Mesenchymal stem cell (in vitro differentiated cells and primary cell): ENCODE measurements around the gene TBC1D21.
A peak's percentile ranks its signal among the peaks of the same experiment; 100 is the strongest.

ENCODE experiments used
- DNase-seq: peaks from one replicate; pipeline ENCODE4 v3.0.0-alpha.2; 2013
- H2AFZ ChIP-seq: one replicate; pipeline ENCODE4 v1.6.1; 2013; ENCODE audit warnings: low read depth, mild to moderate bottlenecking, control low read depth, inconsistent platforms, low read length, moderate library complexity
- H2AK5ac ChIP-seq: 2 replicates; pipeline ENCODE4 v1.6.1; 2013; ENCODE audit warnings: low read length, moderate library complexity, mild to moderate bottlenecking, inconsistent platforms; ENCODE audit not compliant: severe bottlenecking
- H2BK120ac ChIP-seq: one replicate; pipeline ENCODE4 v1.6.1; 2013; ENCODE audit warnings: low read depth, mild to moderate bottlenecking, inconsistent platforms, low read length, moderate library complexity
- H2BK12ac ChIP-seq, 2 experiments: one replicate each; pipeline ENCODE4 v1.6.1; 2013; ENCODE audit warnings: inconsistent platforms in 2 of 2, low read length in 2 of 2, mild to moderate bottlenecking in 2 of 2, moderate library complexity in 2 of 2, control low read depth in 1 of 2
- H2BK15ac ChIP-seq: one replicate; pipeline ENCODE4 v1.6.1; 2013; ENCODE audit warnings: mild to moderate bottlenecking, low read depth, inconsistent platforms; ENCODE audit not compliant: poor library complexity, severe bottlenecking
- H2BK5ac ChIP-seq: 2 replicates; pipeline ENCODE4 v1.6.1; 2013; ENCODE audit warnings: low read depth, mild to moderate bottlenecking, low read length, control low read depth, inconsistent platforms; ENCODE audit not compliant: poor library complexity, severe bottlenecking
- H3K14ac ChIP-seq, 2 experiments: one replicate each; pipeline ENCODE4 v1.6.1; 2013; ENCODE audit warnings: inconsistent platforms in 2 of 2, low read length in 2 of 2, control low read depth in 1 of 2, mild to moderate bottlenecking in 1 of 2, moderate library complexity in 1 of 2
- H3K18ac ChIP-seq, 2 experiments: one replicate each; pipeline ENCODE4 v1.6.1; 2013; ENCODE audit warnings: inconsistent platforms in 2 of 2, low read length in 2 of 2, control low read depth in 1 of 2, low read depth in 1 of 2, mild to moderate bottlenecking in 1 of 2
- H3K23ac ChIP-seq, 2 experiments: one replicate each; pipeline ENCODE4 v1.6.1; 2013; ENCODE audit warnings: inconsistent platforms in 2 of 2, low read length in 2 of 2, mild to moderate bottlenecking in 2 of 2, moderate library complexity in 2 of 2, control low read depth in 1 of 2
- H3K27ac ChIP-seq: 2 replicates; pipeline ENCODE4 v1.5.1; 2013; ENCODE audit warnings: mild to moderate bottlenecking, moderate library complexity, low read length, control low read depth, inconsistent platforms; ENCODE audit not compliant: poor library complexity, severe bottlenecking
- H3K27me3 ChIP-seq, 2 experiments: 2 replicates each; pipeline versions ENCODE4 v1.6.1 to v1.7.0; 2013; ENCODE audit warnings: low read length in 2 of 2, mild to moderate bottlenecking in 2 of 2, moderate library complexity in 2 of 2, control low read depth in 1 of 2, inconsistent platforms in 1 of 2; ENCODE audit not compliant: control insufficient read depth in 1 of 2, insufficient read depth in 1 of 2
- H3K36me3 ChIP-seq, 2 experiments: 2 replicates each; pipeline versions ENCODE4 v1.6.1 to v1.7.0; 2013; ENCODE audit warnings: low read length in 2 of 2, control low read depth in 1 of 2, inconsistent platforms in 1 of 2, low read depth in 1 of 2, mild to moderate bottlenecking in 1 of 2; ENCODE audit not compliant: insufficient read depth in 2 of 2, control insufficient read depth in 1 of 2
- H3K4ac ChIP-seq, 2 experiments: one replicate each; pipeline ENCODE4 v1.6.1; 2013; ENCODE audit warnings: inconsistent platforms in 2 of 2, low read length in 2 of 2, mild to moderate bottlenecking in 2 of 2, moderate library complexity in 2 of 2, control low read depth in 1 of 2, low read depth in 1 of 2
- H3K4me1 ChIP-seq: 2 replicates; pipeline ENCODE4 v1.6.1; 2013; ENCODE audit warnings: low read depth, low read length, control low read depth; ENCODE audit not compliant: control insufficient read depth, insufficient read depth
- H3K4me2 ChIP-seq: 2 replicates; pipeline ENCODE4 v1.6.1; 2013; ENCODE audit warnings: low read length, mild to moderate bottlenecking, inconsistent platforms; ENCODE audit not compliant: poor library complexity, severe bottlenecking
- H3K4me3 ChIP-seq, 2 experiments: 2 replicates each; pipeline versions ENCODE4 v1.5.1 to v1.7.0; 2013; ENCODE audit warnings: low read length in 2 of 2, mild to moderate bottlenecking in 2 of 2, control low read depth in 1 of 2, low read depth in 1 of 2; ENCODE audit not compliant: insufficient read depth in 1 of 2
- H3K79me1 ChIP-seq: replicated peaks from 2 replicates; pipeline ENCODE4 v1.6.1; 2013; ENCODE audit warnings: mild to moderate bottlenecking, control low read depth, low read length, inconsistent platforms; ENCODE audit not compliant: poor library complexity, severe bottlenecking
- H3K9ac ChIP-seq: 2 replicates; pipeline ENCODE4 v1.7.0; 2013; ENCODE audit warnings: mild to moderate bottlenecking, low read length, moderate library complexity
- H3K9me3 ChIP-seq: 2 replicates; pipeline ENCODE4 v1.7.0; 2013; ENCODE audit warnings: mild to moderate bottlenecking, low read length; ENCODE audit not compliant: control insufficient read depth
- H4K8ac ChIP-seq: one replicate; pipeline ENCODE4 v1.6.1; 2013; ENCODE audit warnings: inconsistent platforms, mild to moderate bottlenecking, low read length, moderate library complexity
- H4K91ac ChIP-seq: one replicate; pipeline ENCODE4 v1.6.1; 2013; ENCODE audit warnings: mild to moderate bottlenecking, low read length, inconsistent platforms
- WGBS: methylation state at CpG from one replicate; pipeline ENCODE4 v1.1.7; 2013; ENCODE audit warnings: mixed read lengths; 5-methylcytosine and 5-hydroxymethylcytosine counted together

The TBC1D21 gene

GRCh38 chr15:73909651-73910050 is 36.3 kb downstream of the TBC1D21 start:
- WGBS = 91% methylated on average over 2 of the region's 2 CpGs
- no peak for DNase-seq
- no peak overlapping the region for H2BK15ac ChIP-seq

GRCh38 chr15:73910522-73911303 is 37.3 kb downstream of the TBC1D21 start:
- no peak overlapping the region for H2BK120ac ChIP-seq
- 73% methylated on average over 5 of the region's 7 CpGs for WGBS
- no peak overlapping the region for H4K8ac ChIP-seq
- H2AFZ ChIP-seq = no peak overlapping the region
- H3K4me1 ChIP-seq = peaks cover 4% of the 10 kb centered on the region
- H2BK5ac ChIP-seq = no peak overlapping the region
- H3K14ac ChIP-seq = no peak overlapping the region
- H3K23ac ChIP-seq = peak overlapping the region in 1 of 2 experiments; percentile 51
- H3K9ac ChIP-seq = no peak overlapping the region
- H2AK5ac ChIP-seq = no peak overlapping the region
- H3K27ac ChIP-seq = no peak overlapping the region
- H3K4ac ChIP-seq = no peak overlapping the region
- no peak overlapping the region for H3K4me3 ChIP-seq
- H3K4me2 ChIP-seq = no peak overlapping the region
- H3K36me3 ChIP-seq = peaks cover 11 to 21% of the 10 kb centered on the region in 2 experiments
- H3K9me3 ChIP-seq = no peaks in the 10 kb centered on the region
- H3K27me3 ChIP-seq = no peaks in the 10 kb centered on the region
- H2BK15ac ChIP-seq = no peak overlapping the region
- H3K18ac ChIP-seq = no peak overlapping the region
- DNase-seq = no peak
- H4K91ac ChIP-seq = no peak overlapping the region
- no peaks in the 10 kb centered on the region for H3K79me1 ChIP-seq
- H2BK12ac ChIP-seq = no peak overlapping the region

More at GRCh38 chr15:73909651-73910050, 36.3 kb downstream of the TBC1D21 start:
- Histone ChIP-seq H4K91ac (no peak overlapping the region), H3K18ac (no peak overlapping the region), H3K9me3 (no peaks in the 10 kb centered on the region), H3K36me3 (peaks cover 11 to 21% of the 10 kb centered on the region in 2 experiments), H2AFZ (no peak overlapping the region), H3K23ac (no peak overlapping the region), H3K27ac (no peak overlapping the region), H2BK5ac (no peak overlapping the region), H3K14ac (no peak overlapping the region), H2BK120ac (no peak overlapping the region), H2AK5ac (no peak overlapping the region), H3K4me1 (peaks cover 4% of the 10 kb centered on the region), H3K9ac (no peak overlapping the region), H3K4me2 (no peak overlapping the region), H3K4ac (no peak overlapping the region), H2BK12ac (no peak overlapping the region), H3K79me1 (no peaks in the 10 kb centered on the region), H4K8ac (no peak overlapping the region), H3K27me3 (no peaks in the 10 kb centered on the region), H3K4me3 (no peak overlapping the region)

- Histone ChIP-seq H3K23ac (no peak overlapping the region), H3K18ac (no peak overlapping the region), H2AK5ac (no peak overlapping the region), H2BK12ac (no peak overlapping the region), H3K4me2 (no peak overlapping the region), H2AFZ (no peak overlapping the region), H2BK5ac (no peak overlapping the region), H3K9ac (no peak overlapping the region), H2BK120ac (no peak overlapping the region), H3K14ac (no peak overlapping the region), H3K27ac (no peak overlapping the region), H3K27me3 (no peaks in the 10 kb centered on the region), H4K91ac (no peak overlapping the region), H3K79me1 (no peaks in the 10 kb centered on the region), H3K4me1 (peaks cover 4% of the 10 kb centered on the region), H3K36me3 (peaks cover 15 to 25% of the 10 kb centered on the region in 2 experiments), H3K4ac (no peak overlapping the region), H3K9me3 (peaks cover 3% of the 10 kb centered on the region), H3K4me3 (no peak overlapping the region), H2BK15ac (no peak overlapping the region), H4K8ac (no peak overlapping the region)
- 96% methylated on average over 5 of the region's 7 CpGs for WGBS
- no peak for DNase-seq
These were observed 38.7 kb downstream of the TBC1D21 start for GRCh38 chr15:73912030-73912596.

GRCh38 chr15:73914145-73914544 is 40.8 kb downstream of the TBC1D21 start:
- no peak overlapping the region for H3K4me2 ChIP-seq
- H4K8ac ChIP-seq = no peak overlapping the region
- H3K79me1 ChIP-seq = peaks cover 4% of the 10 kb centered on the region
- H3K27me3 ChIP-seq = no peaks in the 10 kb centered on the region
- H3K9ac ChIP-seq = no peak overlapping the region
- no peak overlapping the region for H3K4me3 ChIP-seq
- no peak for DNase-seq
- no peak overlapping the region for H2BK15ac ChIP-seq
- peaks cover 4% of the 10 kb centered on the region for H3K4me1 ChIP-seq
- no peak overlapping the region for H3K4ac ChIP-seq
- 93% methylated on average over 2 of the region's 3 CpGs for WGBS
- H4K91ac ChIP-seq = no peak overlapping the region
- peaks cover 21 to 25% of the 10 kb centered on the region in 2 experiments for H3K36me3 ChIP-seq
- H3K9me3 ChIP-seq = peaks cover 3% of the 10 kb centered on the region
- H3K27ac ChIP-seq = no peak overlapping the region
- H2BK120ac ChIP-seq = no peak overlapping the region
- no peak overlapping the region for H2BK5ac ChIP-seq
- no peak overlapping the region for H2BK12ac ChIP-seq
- H2AFZ ChIP-seq = no peak overlapping the region
- no peak overlapping the region for H3K23ac ChIP-seq
- H3K18ac ChIP-seq = no peak overlapping the region
- peak overlapping the region; percentile 18 for H2AK5ac ChIP-seq
- H3K14ac ChIP-seq = no peak overlapping the region
